Measurements from ENCODE around the gene FBXO31.

FBXO31 gene

GRCh38 chr16:87345726-87346424, 37.7 kb downstream of the FBXO31 start:
- no peak for DNase-seq (ENCODE audit: low read depth)
- TF ChIP-seq CTCF (IDR thresholded peaks at IDR 0.05; ENCODE audit: low read length, missing control alignments) = no peak
- H3K4me3 ChIP-seq (replicated peaks; ENCODE audit: low read depth, low read length) = no peak overlapping the region

DNA sequence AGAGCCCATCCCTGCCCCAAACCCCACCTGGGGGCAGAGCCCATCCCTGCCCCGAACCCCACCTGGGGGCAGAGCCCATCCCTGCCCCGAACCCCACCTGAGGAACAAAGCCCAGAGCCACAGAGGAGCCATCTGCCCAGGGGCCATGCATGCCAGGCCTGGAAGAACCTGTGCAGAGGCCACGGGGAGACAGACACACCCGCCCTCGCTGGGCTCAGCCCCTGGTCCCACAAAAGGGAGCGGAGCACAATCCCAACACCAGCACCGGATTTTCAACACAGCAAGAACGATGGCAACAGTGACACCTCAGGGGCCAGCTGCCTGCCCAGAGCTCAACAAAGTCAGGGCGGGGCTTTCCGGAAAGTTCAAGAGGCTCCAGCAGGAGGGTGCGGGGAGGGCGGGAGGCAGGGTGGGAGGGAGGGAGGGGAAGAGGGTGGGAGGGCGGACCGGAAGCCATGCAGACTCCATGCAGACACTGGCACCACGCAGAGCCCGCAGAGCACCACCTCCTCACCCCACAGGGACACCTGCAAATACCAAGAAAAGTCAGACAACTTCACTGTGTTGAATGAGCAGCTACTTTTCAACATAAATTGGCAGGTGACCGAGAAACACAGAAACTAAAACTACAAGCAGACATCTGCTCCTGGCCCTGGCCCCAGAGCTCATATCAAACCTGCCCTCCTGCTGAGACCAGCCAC, 38.5 kb downstream of the FBXO31 start:
- DNase-seq (ENCODE audit: low read depth) = no peak
- TF ChIP-seq CTCF (IDR thresholded peaks at IDR 0.05; ENCODE audit: low read length, missing control alignments) = no peak
- H3K4me3 ChIP-seq (replicated peaks; ENCODE audit: low read depth, low read length) = no peak overlapping the region

GRCh38 chr16:87344165-87344930, 39.2 kb downstream of the FBXO31 start:
- no peak for DNase-seq (ENCODE audit: low read depth)
- TF ChIP-seq CTCF (IDR thresholded peaks at IDR 0.05; ENCODE audit: low read length, missing control alignments) = no peak
- H3K4me3 ChIP-seq (replicated peaks; ENCODE audit: low read depth, low read length) = no peak overlapping the region

- no peak for DNase-seq (ENCODE audit: low read depth)
- no peak for TF ChIP-seq CTCF (IDR thresholded peaks at IDR 0.05; ENCODE audit: low read length, missing control alignments)
- H3K4me3 ChIP-seq (replicated peaks; ENCODE audit: low read depth, low read length) = no peak overlapping the region
Measured at GRCh38 chr16:87343753-87344050, 39.9 kb downstream of the FBXO31 start.

DNA sequence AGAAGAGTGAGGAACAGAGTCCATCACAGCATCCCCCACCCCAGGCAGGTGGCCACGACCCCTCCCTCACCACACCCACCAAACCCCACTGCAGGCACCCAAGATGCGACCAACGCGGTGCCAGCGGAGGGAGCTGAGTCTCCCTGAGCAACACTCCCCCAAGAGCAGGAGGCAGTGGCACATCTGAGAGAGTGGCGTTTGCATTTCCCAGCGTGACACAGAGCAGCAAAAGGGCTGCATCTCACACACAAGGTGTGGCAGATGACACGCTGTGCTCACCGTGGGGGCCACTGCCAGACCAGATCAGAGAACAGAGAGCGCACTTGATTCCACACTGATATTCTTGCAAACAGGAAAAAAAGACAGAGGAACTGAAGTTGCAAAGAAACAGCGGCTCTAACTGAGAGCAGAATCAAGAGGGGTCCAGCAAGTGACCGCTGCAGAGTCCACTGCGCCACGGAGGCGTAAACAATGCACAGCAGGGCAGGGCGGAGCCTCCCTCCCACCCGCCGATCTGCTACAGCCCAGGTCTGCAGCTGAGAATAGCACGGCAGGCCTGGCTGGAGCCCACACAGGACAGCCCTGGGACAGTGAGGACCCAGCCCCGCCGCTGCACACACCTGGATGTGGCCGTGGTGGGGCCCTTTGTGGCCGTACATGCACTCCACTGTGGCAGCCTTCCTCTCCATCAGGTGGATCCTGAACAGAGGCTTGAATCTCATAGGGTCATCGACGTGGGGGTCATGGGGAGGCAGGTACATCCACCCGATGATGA, 40.4 kb downstream of the FBXO31 start:
- no peak for TF ChIP-seq CTCF (IDR thresholded peaks at IDR 0.05; ENCODE audit: low read length, missing control alignments)
- no peak for DNase-seq (ENCODE audit: low read depth)
- no peak overlapping the region for H3K4me3 ChIP-seq (replicated peaks; ENCODE audit: low read depth, low read length)

GRCh38 chr16:87342504-87342903, 41.1 kb downstream of the FBXO31 start:
- TF ChIP-seq CTCF (IDR thresholded peaks at IDR 0.05; ENCODE audit: low read length, missing control alignments) = no peak
- no peak for DNase-seq (ENCODE audit: low read depth)
- H3K4me3 ChIP-seq (replicated peaks; ENCODE audit: low read depth, low read length) = no peak overlapping the region
